ACHN (cell line): ENCODE data around the gene KRT1.

Source experiments
- DNase-seq: peaks from one replicate; pipeline ENCODE4 v3.0.0-alpha.2; 2015
- in situ Hi-C: cut with HindIII; loops from 2 replicates; pipeline ENCODE4 v1.10.0; 2017; ENCODE audit warnings: low sequenced_read_pairs, low pct_ligation_motif_present, low pct_unique_long_range_greater_than_20kb

Gene KRT1

GRCh38 chr12:52669426-52669825, 10.8 kb downstream of the KRT1 start:
- DNase-seq = no peak
- in situ Hi-C loops = no loop called here

- in situ Hi-C loops = no loop called here
- no peak for DNase-seq
Observed at GRCh38 chr12:52667931-52668330, 12.3 kb downstream of the KRT1 start.

GRCh38 chr12:52667509-52667908, 12.7 kb downstream of the KRT1 start:
- DNase-seq = peak; percentile 17
- in situ Hi-C loops = no loop called here

- no peak for DNase-seq
- in situ Hi-C loops = no loop called here
Observed at GRCh38 chr12:52666471-52666870, 13.7 kb downstream of the KRT1 start.

GRCh38 chr12:52663420-52663819, 16.8 kb downstream of the KRT1 start:
- no peak for DNase-seq
- in situ Hi-C loops = no loop called here

GRCh38 chr12:52662918-52663229, 17.3 kb downstream of the KRT1 start:
- in situ Hi-C loops = no loop called here
- no peak for DNase-seq

GRCh38 chr12:52662093-52662917, 17.9 kb downstream of the KRT1 start:
- in situ Hi-C loops = no loop called here
- DNase-seq = no peak

GRCh38 chr12:52661668-52662067, 18.5 kb downstream of the KRT1 start:
- DNase-seq = no peak
- in situ Hi-C loops = no loop called here

GRCh38 chr12:52660934-52661499, 19.2 kb downstream of the KRT1 start:
- DNase-seq = no peak
- in situ Hi-C loops = no loop called here

- in situ Hi-C loops = no loop called here
- no peak for DNase-seq
Observed at GRCh38 chr12:52659951-52660350, 20.3 kb downstream of the KRT1 start.

- DNase-seq = no peak
- in situ Hi-C loops = no loop called here
Observed at GRCh38 chr12:52659395-52659794, 20.8 kb downstream of the KRT1 start.

GRCh38 chr12:52658196-52658595, 22.0 kb downstream of the KRT1 start:
- DNase-seq = no peak
- in situ Hi-C loops = no loop called here

GRCh38 chr12:52657250-52657902, 22.8 kb downstream of the KRT1 start:
- DNase-seq = no peak
- in situ Hi-C loops = no loop called here

- DNase-seq = no peak
- in situ Hi-C loops = no loop called here
Observed at GRCh38 chr12:52656616-52657015, 23.6 kb downstream of the KRT1 start.

GRCh38 chr12:52655720-52656124, 24.5 kb downstream of the KRT1 start:
- DNase-seq = no peak
- in situ Hi-C loops = no loop called here

- in situ Hi-C loops = no loop called here
- no peak for DNase-seq
Observed at GRCh38 chr12:52655251-52655650, 25.0 kb downstream of the KRT1 start.

- no peak for DNase-seq
- in situ Hi-C loops = no loop called here
Observed at GRCh38 chr12:52651726-52652261, 28.4 kb downstream of the KRT1 start, which contains the start of gene KRT2. KRT2 (minus strand) TSS chr12:52652211; CDS start chr12:52652142, 69 bp downstream.

- peak; percentile 41 for DNase-seq
- in situ Hi-C loops = no loop called here
Observed at GRCh38 chr12:52650520-52651081, 29.6 kb downstream of the KRT1 start.

- DNase-seq = no peak
- in situ Hi-C loops = no loop called here
Observed at GRCh38 chr12:52649066-52649465, 31.1 kb downstream of the KRT1 start.
